OCI-LY3 (cell line): Measurements from ENCODE around the gene FRAS1.

Experiments
- EZH2phosphoT487 ChIP-seq: fragments of 200-600 bp; shearing (Covaris generic); IDR thresholded peaks from 2 replicates; pipeline ENCODE4 v1.6.1; 2018; ENCODE audit warnings: antibody characterized with exemption, mixed run types, low read depth
- TF ChIP-seq, protein P1 (sequence below): fragments of 200-600, 300-600 bp; sonication (generic); IDR thresholded peaks from 2 replicates; pipeline ENCODE4 v1.5.1; 2014; ENCODE audit warnings: antibody characterized with exemption, low read length, low read depth

DNA sequence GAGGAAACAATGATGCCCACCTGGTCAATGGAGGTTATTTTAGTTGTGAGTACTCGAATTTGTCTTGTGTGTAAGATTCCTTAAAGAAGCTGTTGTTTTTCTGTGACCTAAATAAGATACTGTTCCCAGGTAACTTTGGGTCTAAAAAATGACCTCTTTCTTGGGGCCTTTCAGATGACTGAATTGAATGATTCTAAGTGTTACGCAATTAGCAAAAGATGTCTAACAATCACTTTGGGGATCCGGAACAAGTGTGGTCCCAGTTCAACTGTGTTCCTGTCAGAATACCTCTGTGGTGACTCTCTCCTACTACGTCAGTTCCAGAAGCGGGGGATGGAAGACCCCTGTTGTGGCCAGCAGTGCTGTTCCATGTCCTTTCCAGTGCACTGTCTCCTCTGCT lies 99.4 kb downstream of the FRAS1 start:
- no peak for TF ChIP-seq EZH2phosphoT487
- TF ChIP-seq, protein P1, sequence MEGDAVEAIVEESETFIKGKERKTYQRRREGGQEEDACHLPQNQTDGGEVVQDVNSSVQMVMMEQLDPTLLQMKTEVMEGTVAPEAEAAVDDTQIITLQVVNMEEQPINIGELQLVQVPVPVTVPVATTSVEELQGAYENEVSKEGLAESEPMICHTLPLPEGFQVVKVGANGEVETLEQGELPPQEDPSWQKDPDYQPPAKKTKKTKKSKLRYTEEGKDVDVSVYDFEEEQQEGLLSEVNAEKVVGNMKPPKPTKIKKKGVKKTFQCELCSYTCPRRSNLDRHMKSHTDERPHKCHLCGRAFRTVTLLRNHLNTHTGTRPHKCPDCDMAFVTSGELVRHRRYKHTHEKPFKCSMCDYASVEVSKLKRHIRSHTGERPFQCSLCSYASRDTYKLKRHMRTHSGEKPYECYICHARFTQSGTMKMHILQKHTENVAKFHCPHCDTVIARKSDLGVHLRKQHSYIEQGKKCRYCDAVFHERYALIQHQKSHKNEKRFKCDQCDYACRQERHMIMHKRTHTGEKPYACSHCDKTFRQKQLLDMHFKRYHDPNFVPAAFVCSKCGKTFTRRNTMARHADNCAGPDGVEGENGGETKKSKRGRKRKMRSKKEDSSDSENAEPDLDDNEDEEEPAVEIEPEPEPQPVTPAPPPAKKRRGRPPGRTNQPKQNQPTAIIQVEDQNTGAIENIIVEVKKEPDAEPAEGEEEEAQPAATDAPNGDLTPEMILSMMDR = no peak
